GM15510 (cell line): ENCODE data around the gene LAMP2.
A peak's percentile ranks its signal among the peaks of the same experiment; 100 is the strongest.

Experiments used
- POLR2A ChIP-seq: IDR thresholded peaks from 3 replicates; pipeline ENCODE4 v1.6.1; 2011; ENCODE audit warnings: borderline replicate concordance; ENCODE audit not compliant: insufficient read length; ENCODE audit errors: extremely low read depth

The LAMP2 gene

GRCh38 chrX:120468825-120469525 is at the start of gene LAMP2:
Gene LAMP2 (minus strand): TSS chrX:120469296. CDS start chrX:120469169, 127 bp downstream.
- TF ChIP-seq POLR2A: peak; percentile 60

- no peak for TF ChIP-seq POLR2A
Observed at GRCh38 chrX:120517936-120518335, 48.8 kb upstream of the LAMP2 start.

GRCh38 chrX:120514236-120514635 is 45.1 kb upstream of the LAMP2 start:
- TF ChIP-seq POLR2A: no peak

GRCh38 chrX:120512627-120513026 is 43.5 kb upstream of the LAMP2 start:
- no peak for TF ChIP-seq POLR2A

GRCh38 chrX:120512222-120512621 is 43.1 kb upstream of the LAMP2 start:
- no peak for TF ChIP-seq POLR2A

GRCh38 chrX:120504569-120504968 is 35.5 kb upstream of the LAMP2 start:
- TF ChIP-seq POLR2A: no peak

GRCh38 chrX:120499301-120500072 is 30.4 kb upstream of the LAMP2 start:
- TF ChIP-seq POLR2A: no peak

- TF ChIP-seq POLR2A: no peak
Observed at GRCh38 chrX:120486786-120487185, 17.7 kb upstream of the LAMP2 start.

- TF ChIP-seq POLR2A: peak; percentile 21
Observed at GRCh38 chrX:120485638-120486520, 16.8 kb upstream of the LAMP2 start.

GRCh38 chrX:120485315-120485637 is 16.2 kb upstream of the LAMP2 start:
- TF ChIP-seq POLR2A: no peak

- no peak for TF ChIP-seq POLR2A
Observed at GRCh38 chrX:120477453-120477852, 8.4 kb upstream of the LAMP2 start.

- no peak for TF ChIP-seq POLR2A
Observed at GRCh38 chrX:120476714-120477113, 7.6 kb upstream of the LAMP2 start.

GRCh38 chrX:120474085-120474484 is 5.0 kb upstream of the LAMP2 start:
- no peak for TF ChIP-seq POLR2A

GRCh38 chrX:120468479-120468824 is 644 bp downstream of the LAMP2 start:
- no peak for TF ChIP-seq POLR2A

GRCh38 chrX:120468071-120468470 is 1.0 kb downstream of the LAMP2 start:
- TF ChIP-seq POLR2A: no peak
